ENCODE results near the gene PTGR2.

DNA sequence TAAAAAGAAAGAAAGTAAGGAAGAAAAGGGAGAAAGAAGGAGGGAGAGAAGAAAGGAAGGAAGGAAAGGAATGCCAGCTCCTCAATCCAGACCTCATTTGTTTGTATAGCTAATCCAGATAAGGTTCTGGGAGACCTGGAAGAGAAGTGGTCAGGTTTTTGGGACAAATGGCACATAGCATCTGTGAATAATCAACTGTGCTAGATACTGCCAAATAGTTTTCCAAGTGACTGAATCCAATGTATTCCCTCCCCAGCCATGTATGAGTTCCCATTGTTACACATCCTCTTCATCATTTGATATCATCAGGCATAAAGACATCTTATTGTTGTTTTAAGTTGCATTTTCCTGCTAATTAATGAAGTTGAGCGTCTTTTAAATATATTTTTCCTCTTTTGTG lies 18.6 kb upstream of the PTGR2 start:
- TF ChIP-seq SMC3 (conservative IDR thresholded peaks at IDR 0.05; ENCODE audit: poor library complexity), result no peak
- TF ChIP-seq, protein P1, sequence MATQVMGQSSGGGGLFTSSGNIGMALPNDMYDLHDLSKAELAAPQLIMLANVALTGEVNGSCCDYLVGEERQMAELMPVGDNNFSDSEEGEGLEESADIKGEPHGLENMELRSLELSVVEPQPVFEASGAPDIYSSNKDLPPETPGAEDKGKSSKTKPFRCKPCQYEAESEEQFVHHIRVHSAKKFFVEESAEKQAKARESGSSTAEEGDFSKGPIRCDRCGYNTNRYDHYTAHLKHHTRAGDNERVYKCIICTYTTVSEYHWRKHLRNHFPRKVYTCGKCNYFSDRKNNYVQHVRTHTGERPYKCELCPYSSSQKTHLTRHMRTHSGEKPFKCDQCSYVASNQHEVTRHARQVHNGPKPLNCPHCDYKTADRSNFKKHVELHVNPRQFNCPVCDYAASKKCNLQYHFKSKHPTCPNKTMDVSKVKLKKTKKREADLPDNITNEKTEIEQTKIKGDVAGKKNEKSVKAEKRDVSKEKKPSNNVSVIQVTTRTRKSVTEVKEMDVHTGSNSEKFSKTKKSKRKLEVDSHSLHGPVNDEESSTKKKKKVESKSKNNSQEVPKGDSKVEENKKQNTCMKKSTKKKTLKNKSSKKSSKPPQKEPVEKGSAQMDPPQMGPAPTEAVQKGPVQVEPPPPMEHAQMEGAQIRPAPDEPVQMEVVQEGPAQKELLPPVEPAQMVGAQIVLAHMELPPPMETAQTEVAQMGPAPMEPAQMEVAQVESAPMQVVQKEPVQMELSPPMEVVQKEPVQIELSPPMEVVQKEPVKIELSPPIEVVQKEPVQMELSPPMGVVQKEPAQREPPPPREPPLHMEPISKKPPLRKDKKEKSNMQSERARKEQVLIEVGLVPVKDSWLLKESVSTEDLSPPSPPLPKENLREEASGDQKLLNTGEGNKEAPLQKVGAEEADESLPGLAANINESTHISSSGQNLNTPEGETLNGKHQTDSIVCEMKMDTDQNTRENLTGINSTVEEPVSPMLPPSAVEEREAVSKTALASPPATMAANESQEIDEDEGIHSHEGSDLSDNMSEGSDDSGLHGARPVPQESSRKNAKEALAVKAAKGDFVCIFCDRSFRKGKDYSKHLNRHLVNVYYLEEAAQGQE (IDR thresholded peaks at IDR 0.05; ENCODE audit: borderline replicate concordance), result no peak
- no peak for TF ChIP-seq CTCF (IDR thresholded peaks at IDR 0.05; ENCODE audit: poor library complexity, severe bottlenecking)

All from neural cell (in vitro differentiated cells).